ENCODE measurements around the gene XRCC4. TPM values are rescaled to one million over a fixed set of nuclear protein-coding genes. Genes with fewer than 3 reads are reported as not detected.

The XRCC4 gene
- total RNA-seq, 4 donors from 2014 or later = 3.7 to 10.3 (median 8.7) TPM

GRCh38 chr5:83246071-83246470, 168.7 kb downstream of the XRCC4 start:
- DNase-seq = no peak
- Histone ChIP-seq H3K4me3 (no peak overlapping the region), H3K4me1 (no peaks in the 10 kb centered on the region), H3K36me3 (no peaks in the 10 kb centered on the region), H3K9me3 (no peaks in the 10 kb centered on the region), H3K27me3 (no peaks in the 10 kb centered on the region), H3K27ac (no peak overlapping the region)
- TF ChIP-seq, protein P1, sequence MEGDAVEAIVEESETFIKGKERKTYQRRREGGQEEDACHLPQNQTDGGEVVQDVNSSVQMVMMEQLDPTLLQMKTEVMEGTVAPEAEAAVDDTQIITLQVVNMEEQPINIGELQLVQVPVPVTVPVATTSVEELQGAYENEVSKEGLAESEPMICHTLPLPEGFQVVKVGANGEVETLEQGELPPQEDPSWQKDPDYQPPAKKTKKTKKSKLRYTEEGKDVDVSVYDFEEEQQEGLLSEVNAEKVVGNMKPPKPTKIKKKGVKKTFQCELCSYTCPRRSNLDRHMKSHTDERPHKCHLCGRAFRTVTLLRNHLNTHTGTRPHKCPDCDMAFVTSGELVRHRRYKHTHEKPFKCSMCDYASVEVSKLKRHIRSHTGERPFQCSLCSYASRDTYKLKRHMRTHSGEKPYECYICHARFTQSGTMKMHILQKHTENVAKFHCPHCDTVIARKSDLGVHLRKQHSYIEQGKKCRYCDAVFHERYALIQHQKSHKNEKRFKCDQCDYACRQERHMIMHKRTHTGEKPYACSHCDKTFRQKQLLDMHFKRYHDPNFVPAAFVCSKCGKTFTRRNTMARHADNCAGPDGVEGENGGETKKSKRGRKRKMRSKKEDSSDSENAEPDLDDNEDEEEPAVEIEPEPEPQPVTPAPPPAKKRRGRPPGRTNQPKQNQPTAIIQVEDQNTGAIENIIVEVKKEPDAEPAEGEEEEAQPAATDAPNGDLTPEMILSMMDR (IDR thresholded peaks at IDR 0.05) = no peak
- TF ChIP-seq POLR2A (IDR thresholded peaks at IDR 0.05) = no peak

DNA sequence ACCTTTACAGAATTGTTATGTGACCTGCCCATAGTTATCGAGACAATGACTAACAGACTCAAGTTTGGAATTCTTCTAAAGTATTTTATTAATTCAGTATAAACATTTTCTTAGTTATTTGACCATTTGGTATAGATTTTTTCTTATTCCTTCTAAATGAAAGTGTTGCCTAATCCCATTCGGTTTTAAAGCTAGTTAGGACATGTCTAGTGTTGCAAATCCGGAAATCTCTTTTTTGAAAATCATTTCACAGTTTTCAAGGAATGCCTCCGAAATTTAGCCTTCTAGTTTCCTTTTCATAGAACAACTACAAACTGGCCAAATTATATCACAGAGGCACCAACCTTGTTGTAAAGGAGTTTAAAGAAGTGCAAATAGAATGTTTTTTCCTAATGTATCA, 171.8 kb downstream of the XRCC4 start:
- no peak for DNase-seq
- Histone ChIP-seq H3K27ac (no peak overlapping the region), H3K36me3 (no peaks in the 10 kb centered on the region), H3K4me3 (no peak overlapping the region), H3K4me1 (no peaks in the 10 kb centered on the region), H3K9me3 (no peaks in the 10 kb centered on the region), H3K27me3 (no peaks in the 10 kb centered on the region)
- TF ChIP-seq, protein P1 (IDR thresholded peaks at IDR 0.05) = no peak
- TF ChIP-seq POLR2A (IDR thresholded peaks at IDR 0.05) = no peak

GRCh38 chr5:83251849-83252248, 174.5 kb downstream of the XRCC4 start:
- H3K4me1 ChIP-seq = no peaks in the 10 kb centered on the region
- no peaks in the 10 kb centered on the region for H3K9me3 ChIP-seq
- TF ChIP-seq POLR2A (IDR thresholded peaks at IDR 0.05) = no peak
- TF ChIP-seq, protein P1 (IDR thresholded peaks at IDR 0.05) = no peak
- no peak overlapping the region for H3K27ac ChIP-seq
- no peak for DNase-seq
- H3K4me3 ChIP-seq = no peak overlapping the region
- H3K36me3 ChIP-seq = no peaks in the 10 kb centered on the region
- H3K27me3 ChIP-seq = no peaks in the 10 kb centered on the region

DNA sequence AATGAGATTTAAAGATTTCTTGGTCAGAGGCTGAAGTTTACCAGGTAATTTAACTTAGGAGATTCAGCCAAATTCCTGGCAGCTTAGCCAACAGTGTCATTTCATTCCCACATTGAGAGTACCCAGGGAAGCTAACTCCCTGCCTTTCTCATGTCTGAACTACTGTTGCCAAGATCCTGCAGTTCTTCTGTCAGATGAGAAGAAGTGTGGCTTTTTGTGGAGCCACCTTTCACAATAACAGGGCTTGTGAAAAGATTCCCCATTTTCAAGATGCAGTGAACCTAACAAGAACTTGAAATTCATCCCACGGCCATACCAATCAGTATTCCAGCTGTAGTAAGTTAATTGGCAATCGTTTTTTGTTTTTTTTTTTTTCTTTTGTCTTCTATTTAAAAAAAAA, 176.4 kb downstream of the XRCC4 start:
- Histone ChIP-seq H3K27me3 (no peaks in the 10 kb centered on the region), H3K4me1 (no peaks in the 10 kb centered on the region), H3K4me3 (no peak overlapping the region), H3K9me3 (no peaks in the 10 kb centered on the region), H3K27ac (no peak overlapping the region), H3K36me3 (no peaks in the 10 kb centered on the region)
- no peak for DNase-seq
- no peak for TF ChIP-seq POLR2A (IDR thresholded peaks at IDR 0.05)
- TF ChIP-seq, protein P1 (IDR thresholded peaks at IDR 0.05) = no peak

DNA sequence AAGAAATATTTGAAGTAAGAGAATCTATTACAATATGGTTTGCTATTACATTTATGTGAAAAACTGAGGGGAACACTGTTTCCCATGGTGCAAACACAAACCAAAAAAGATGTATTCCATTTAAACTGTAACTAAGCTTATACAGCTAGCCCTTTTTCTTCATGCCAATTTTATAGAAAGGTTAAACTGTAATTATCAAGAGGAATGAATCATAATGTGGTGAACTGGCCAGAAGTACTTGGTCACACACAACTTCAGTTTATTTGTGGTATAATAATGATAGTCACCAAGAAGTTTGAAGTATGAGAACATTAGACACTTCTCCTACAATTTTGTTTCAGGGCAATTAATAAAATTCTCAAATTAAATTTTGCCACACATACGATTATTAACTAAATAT, 177.9 kb downstream of the XRCC4 start:
- no peak for DNase-seq
- no peak for TF ChIP-seq POLR2A (IDR thresholded peaks at IDR 0.05)
- TF ChIP-seq, protein P1 (IDR thresholded peaks at IDR 0.05) = no peak

More for the DNA sequence above, 177.9 kb downstream of the XRCC4 start:
- Histone ChIP-seq H3K4me3 (no peak overlapping the region), H3K4me1 (no peaks in the 10 kb centered on the region), H3K36me3 (no peaks in the 10 kb centered on the region), H3K27ac (no peak overlapping the region), H3K9me3 (no peaks in the 10 kb centered on the region), H3K27me3 (no peaks in the 10 kb centered on the region)
